ENCODE results near the gene SNCB.

GRCh38 chr5:176620333-176620981, 9.9 kb downstream of the SNCB start:
- TF ChIP-seq CTCF (conservative IDR thresholded peaks at IDR 0.05; ENCODE audit: low read depth, low read length) = no peak
- no peak for TF ChIP-seq EZH2phosphoT487 (IDR thresholded peaks at IDR 0.05; ENCODE audit: borderline replicate concordance, low read length)

Data from PC-3 (cell line).